Measurements from ENCODE around the gene SLC16A10. TPM values are rescaled to one million over a fixed set of nuclear protein-coding genes. Genes with fewer than 3 reads are reported as not detected.

Gene SLC16A10
- polyA plus RNA-seq, 4 donors = 0.81 to 24.1 (median 4.3) TPM

GRCh38 chr6:111173946-111174345 lies 86.6 kb downstream of the SLC16A10 start:
- no peak overlapping the region for H3K4me3 ChIP-seq (ENCODE audit: low read depth in 1 of 3, low read length in 3 of 3)
- H3K9me3 ChIP-seq (ENCODE audit: control insufficient read depth in 2 of 2, insufficient read depth in 1 of 2, low read depth in 1 of 2, low read length in 1 of 2) = no peaks in the 10 kb centered on the region
- FAIRE-seq = no peak
- no peaks in the 10 kb centered on the region for H3K27me3 ChIP-seq (ENCODE audit: control insufficient read depth in 3 of 3, insufficient read depth in 3 of 3, low read length in 3 of 3)
- H3K4me1 ChIP-seq (ENCODE audit: control insufficient read depth in 3 of 3, insufficient read depth in 2 of 3, low read depth in 1 of 3, low read length in 2 of 3) = peaks cover 0 to 18% (median 0%) of the 10 kb centered on the region in 3 donors
- H3K27ac ChIP-seq (ENCODE audit: low read depth in 1 of 3, low read length in 2 of 3) = no peak overlapping the region
- no peak for DNase-seq
- peaks cover 0 to 2% (median 0%) of the 10 kb centered on the region in 3 donors for H3K36me3 ChIP-seq (ENCODE audit: control insufficient read depth in 3 of 3, insufficient read depth in 2 of 3, low read depth in 1 of 3, low read length in 3 of 3)
- WGBS, 3 donors = 59 to 89% (median 77%) methylated on average over 3 of the region's 3 CpGs

- no peak for FAIRE-seq
- WGBS, 3 donors = 57 to 62% (median 60%) methylated on average over 2 of the region's 2 CpGs
- Histone ChIP-seq H3K4me3 (ENCODE audit: low read depth in 1 of 3, low read length in 3 of 3) (no peak overlapping the region), H3K36me3 (ENCODE audit: control insufficient read depth in 3 of 3, insufficient read depth in 2 of 3, low read depth in 1 of 3, low read length in 3 of 3) (peaks cover 0 to 2% (median 0%) of the 10 kb centered on the region in 3 donors), H3K27me3 (ENCODE audit: control insufficient read depth in 3 of 3, insufficient read depth in 3 of 3, low read length in 3 of 3) (no peaks in the 10 kb centered on the region), H3K27ac (ENCODE audit: low read depth in 1 of 3, low read length in 2 of 3) (no peak overlapping the region), H3K4me1 (ENCODE audit: control insufficient read depth in 3 of 3, insufficient read depth in 2 of 3, low read depth in 1 of 3, low read length in 2 of 3) (peaks cover 0 to 18% (median 0%) of the 10 kb centered on the region in 3 donors), H3K9me3 (ENCODE audit: control insufficient read depth in 2 of 2, insufficient read depth in 1 of 2, low read depth in 1 of 2, low read length in 1 of 2) (no peaks in the 10 kb centered on the region)
- no peak for DNase-seq
These were observed 87.8 kb downstream of the SLC16A10 start for GRCh38 chr6:111175109-111175508.

GRCh38 chr6:111176038-111176759 lies 88.9 kb downstream of the SLC16A10 start:
- DNase-seq (peak; percentile 66 to 80), FAIRE-seq (no peak)
- Histone ChIP-seq H3K4me3 (ENCODE audit: low read depth in 1 of 3, low read length in 3 of 3) (no peak overlapping the region), H3K36me3 (ENCODE audit: control insufficient read depth in 3 of 3, insufficient read depth in 2 of 3, low read depth in 1 of 3, low read length in 3 of 3) (peaks cover 0 to 4% (median 0%) of the 10 kb centered on the region in 3 donors), H3K27ac (ENCODE audit: low read depth in 1 of 3, low read length in 2 of 3) (peak overlapping the region in 1 of 3 donors; percentile 72), H3K27me3 (ENCODE audit: control insufficient read depth in 3 of 3, insufficient read depth in 3 of 3, low read length in 3 of 3) (no peaks in the 10 kb centered on the region), H3K4me1 (ENCODE audit: control insufficient read depth in 3 of 3, insufficient read depth in 2 of 3, low read depth in 1 of 3, low read length in 2 of 3) (peaks cover 0 to 18% (median 0%) of the 10 kb centered on the region in 3 donors), H3K9me3 (ENCODE audit: control insufficient read depth in 2 of 2, insufficient read depth in 1 of 2, low read depth in 1 of 2, low read length in 1 of 2) (no peaks in the 10 kb centered on the region)
- WGBS, 3 donors = 15 to 66% (median 37%) methylated on average over 2 of the region's 2 CpGs

- no peak for FAIRE-seq
These were observed 89.4 kb downstream of the SLC16A10 start for GRCh38 chr6:111176760-111177099.

GRCh38 chr6:111177131-111177530 lies 89.8 kb downstream of the SLC16A10 start:
- Histone ChIP-seq H3K4me1 (ENCODE audit: control insufficient read depth in 3 of 3, insufficient read depth in 2 of 3, low read depth in 1 of 3, low read length in 2 of 3) (peaks cover 0 to 18% (median 0%) of the 10 kb centered on the region in 3 donors), H3K9me3 (ENCODE audit: control insufficient read depth in 2 of 2, insufficient read depth in 1 of 2, low read depth in 1 of 2, low read length in 1 of 2) (no peaks in the 10 kb centered on the region), H3K4me3 (ENCODE audit: low read depth in 1 of 3, low read length in 3 of 3) (no peak overlapping the region), H3K36me3 (ENCODE audit: control insufficient read depth in 3 of 3, insufficient read depth in 2 of 3, low read depth in 1 of 3, low read length in 3 of 3) (peaks cover 0 to 4% (median 0%) of the 10 kb centered on the region in 3 donors), H3K27ac (ENCODE audit: low read depth in 1 of 3, low read length in 2 of 3) (peak overlapping the region in 1 of 3 donors; percentile 72), H3K27me3 (ENCODE audit: control insufficient read depth in 3 of 3, insufficient read depth in 3 of 3, low read length in 3 of 3) (no peaks in the 10 kb centered on the region)
- DNase-seq (no peak), FAIRE-seq (no peak)
- WGBS, 3 donors = 83 to 86% (median 85%) methylated on average over 6 of the region's 6 CpGs

More at GRCh38 chr6:111176760-111177099, 89.4 kb downstream of the SLC16A10 start:
- H3K4me1 ChIP-seq (ENCODE audit: control insufficient read depth in 3 of 3, insufficient read depth in 2 of 3, low read depth in 1 of 3, low read length in 2 of 3) = peaks cover 0 to 18% (median 0%) of the 10 kb centered on the region in 3 donors
- H3K27me3 ChIP-seq (ENCODE audit: control insufficient read depth in 3 of 3, insufficient read depth in 3 of 3, low read length in 3 of 3) = no peaks in the 10 kb centered on the region
- H3K36me3 ChIP-seq (ENCODE audit: control insufficient read depth in 3 of 3, insufficient read depth in 2 of 3, low read depth in 1 of 3, low read length in 3 of 3) = peaks cover 0 to 4% (median 0%) of the 10 kb centered on the region in 3 donors
- peak in 1 of 2 donors; percentile 11 for DNase-seq
- WGBS, 3 donors = 81 to 88% (median 87%) methylated on average over 2 of the region's 2 CpGs
- peak overlapping the region in 1 of 3 donors; percentile 72 for H3K27ac ChIP-seq (ENCODE audit: low read depth in 1 of 3, low read length in 2 of 3)
- H3K9me3 ChIP-seq (ENCODE audit: control insufficient read depth in 2 of 2, insufficient read depth in 1 of 2, low read depth in 1 of 2, low read length in 1 of 2) = no peaks in the 10 kb centered on the region
- no peak overlapping the region for H3K4me3 ChIP-seq (ENCODE audit: low read depth in 1 of 3, low read length in 3 of 3)

GRCh38 chr6:111183702-111184517 lies 96.6 kb downstream of the SLC16A10 start:
- 63 to 74% (median 69%) methylated on average over 5 of the region's 5 CpGs for WGBS, 3 donors

GRCh38 chr6:111184827-111185532 lies 97.7 kb downstream of the SLC16A10 start:
- Histone ChIP-seq H3K4me1 (ENCODE audit: control insufficient read depth in 3 of 3, insufficient read depth in 2 of 3, low read depth in 1 of 3, low read length in 2 of 3) (peaks cover 0 to under 1% (median 0%) of the 10 kb centered on the region in 3 donors), H3K9me3 (ENCODE audit: control insufficient read depth in 2 of 2, insufficient read depth in 1 of 2, low read depth in 1 of 2, low read length in 1 of 2) (peaks cover 0 to 5% of the 10 kb centered on the region in 2 donors), H3K27me3 (ENCODE audit: control insufficient read depth in 3 of 3, insufficient read depth in 3 of 3, low read length in 3 of 3) (no peaks in the 10 kb centered on the region), H3K27ac (ENCODE audit: low read depth in 1 of 3, low read length in 2 of 3) (no peak overlapping the region), H3K4me3 (ENCODE audit: low read depth in 1 of 3, low read length in 3 of 3) (no peak overlapping the region), H3K36me3 (ENCODE audit: control insufficient read depth in 3 of 3, insufficient read depth in 2 of 3, low read depth in 1 of 3, low read length in 3 of 3) (peaks cover 0 to 10% (median 0%) of the 10 kb centered on the region in 3 donors)
- 86 to 91% (median 90%) methylated on average over 6 of the region's 6 CpGs for WGBS, 3 donors
- DNase-seq (no peak), FAIRE-seq (no peak)

More at GRCh38 chr6:111183702-111184517, 96.6 kb downstream of the SLC16A10 start:
- Histone ChIP-seq H3K4me1 (ENCODE audit: control insufficient read depth in 3 of 3, insufficient read depth in 2 of 3, low read depth in 1 of 3, low read length in 2 of 3) (no peaks in the 10 kb centered on the region), H3K36me3 (ENCODE audit: control insufficient read depth in 3 of 3, insufficient read depth in 2 of 3, low read depth in 1 of 3, low read length in 3 of 3) (peaks cover 0 to 10% (median 0%) of the 10 kb centered on the region in 3 donors), H3K27me3 (ENCODE audit: control insufficient read depth in 3 of 3, insufficient read depth in 3 of 3, low read length in 3 of 3) (no peaks in the 10 kb centered on the region), H3K27ac (ENCODE audit: low read depth in 1 of 3, low read length in 2 of 3) (no peak overlapping the region), H3K4me3 (ENCODE audit: low read depth in 1 of 3, low read length in 3 of 3) (no peak overlapping the region), H3K9me3 (ENCODE audit: control insufficient read depth in 2 of 2, insufficient read depth in 1 of 2, low read depth in 1 of 2, low read length in 1 of 2) (no peaks in the 10 kb centered on the region)
- no peak for FAIRE-seq
- DNase-seq = no peak

- FAIRE-seq (no peak), DNase-seq (no peak)
- H3K4me3 ChIP-seq (ENCODE audit: low read depth in 1 of 3, low read length in 3 of 3) = no peak overlapping the region
- H3K36me3 ChIP-seq (ENCODE audit: control insufficient read depth in 3 of 3, insufficient read depth in 2 of 3, low read depth in 1 of 3, low read length in 3 of 3) = peaks cover 0 to 13% (median 0%) of the 10 kb centered on the region in 3 donors
- no peaks in the 10 kb centered on the region for H3K27me3 ChIP-seq (ENCODE audit: control insufficient read depth in 3 of 3, insufficient read depth in 3 of 3, low read length in 3 of 3)
- H3K4me1 ChIP-seq (ENCODE audit: control insufficient read depth in 3 of 3, insufficient read depth in 2 of 3, low read depth in 1 of 3, low read length in 2 of 3) = peaks cover 0 to 4% (median 0%) of the 10 kb centered on the region in 3 donors
- H3K9me3 ChIP-seq (ENCODE audit: control insufficient read depth in 2 of 2, insufficient read depth in 1 of 2, low read depth in 1 of 2, low read length in 1 of 2) = peaks cover 0 to 14% of the 10 kb centered on the region in 2 donors
- H3K27ac ChIP-seq (ENCODE audit: low read depth in 1 of 3, low read length in 2 of 3) = no peak overlapping the region
- 94 to 100% (median 100%) methylated on average over 2 of the region's 2 CpGs for WGBS, 3 donors
These were observed 98.7 kb downstream of the SLC16A10 start for GRCh38 chr6:111185954-111186353.
